Fibroblast of upper back skin (primary cell): ENCODE measurements around the gene CMC2.

Source experiments
- DNase-seq: peaks from one replicate; pipeline ENCODE4 v3.0.0-alpha.2; 2013

The CMC2 gene

GRCh38 chr16:81001330-81001729, 5.4 kb downstream of the CMC2 start:
- no peak for DNase-seq

- DNase-seq = no peak
Measured at GRCh38 chr16:81000873-81001272, 5.8 kb downstream of the CMC2 start.

DNA sequence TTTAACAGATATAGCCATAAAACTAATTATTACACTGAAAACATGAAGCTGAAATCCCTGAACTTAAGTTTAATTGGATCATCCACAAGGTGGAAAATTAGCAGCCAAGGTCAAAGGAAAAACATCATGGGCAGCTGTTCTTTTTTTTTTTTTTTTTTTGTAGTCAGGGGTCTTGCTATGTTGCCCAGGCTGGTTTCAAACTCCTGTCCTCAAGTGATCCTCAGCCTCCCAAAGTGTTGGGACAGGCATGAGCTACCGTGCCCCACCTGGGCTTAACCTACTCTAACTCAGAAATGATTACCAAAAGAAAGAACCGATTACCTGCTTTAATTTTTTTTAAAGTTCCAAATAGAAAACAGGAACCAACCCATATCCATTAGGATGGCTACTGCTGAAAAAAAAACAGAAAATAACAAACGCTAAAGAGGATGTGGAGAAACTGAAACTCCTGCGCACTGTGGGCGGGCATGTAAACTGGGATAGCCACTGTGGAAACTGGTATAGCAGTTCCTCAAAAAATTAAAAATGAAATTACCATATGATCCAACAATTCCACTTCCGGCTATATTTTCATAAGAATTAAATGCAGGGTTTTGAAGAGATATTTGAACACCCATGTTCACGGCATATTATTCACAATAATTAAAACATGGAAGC, 8.6 kb downstream of the CMC2 start:
- DNase-seq = no peak

DNA sequence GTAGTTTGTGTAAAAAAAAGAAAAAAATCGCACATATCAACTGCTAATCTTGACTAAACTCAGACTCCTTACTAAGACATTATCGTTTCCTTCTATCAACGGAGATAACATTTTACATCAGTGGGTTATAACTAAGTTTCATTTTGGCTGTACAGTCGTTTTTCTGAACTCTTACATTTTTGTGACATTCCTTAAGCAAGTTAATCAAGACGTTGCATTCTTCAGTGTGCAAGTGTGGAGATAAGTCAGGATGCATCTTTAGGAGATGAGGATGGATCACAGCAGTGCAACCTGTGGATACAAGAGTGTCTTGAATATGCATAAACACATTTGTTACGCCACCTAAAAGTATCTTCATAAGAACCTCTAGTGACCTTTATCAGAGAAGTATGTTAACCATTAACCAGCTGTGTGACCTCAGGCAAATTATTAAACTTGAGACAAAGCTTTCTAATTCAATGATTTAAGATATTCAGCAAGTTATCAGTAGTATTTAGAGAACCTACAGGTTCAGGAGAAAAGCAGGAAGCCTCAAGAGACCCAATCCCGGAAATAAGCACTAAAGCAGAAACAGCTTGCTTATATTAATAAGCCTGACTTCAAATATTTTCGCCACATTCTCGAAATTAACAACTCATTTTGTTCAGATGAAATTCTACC, 9.4 kb downstream of the CMC2 start:
- peak; percentile 34 for DNase-seq

DNA sequence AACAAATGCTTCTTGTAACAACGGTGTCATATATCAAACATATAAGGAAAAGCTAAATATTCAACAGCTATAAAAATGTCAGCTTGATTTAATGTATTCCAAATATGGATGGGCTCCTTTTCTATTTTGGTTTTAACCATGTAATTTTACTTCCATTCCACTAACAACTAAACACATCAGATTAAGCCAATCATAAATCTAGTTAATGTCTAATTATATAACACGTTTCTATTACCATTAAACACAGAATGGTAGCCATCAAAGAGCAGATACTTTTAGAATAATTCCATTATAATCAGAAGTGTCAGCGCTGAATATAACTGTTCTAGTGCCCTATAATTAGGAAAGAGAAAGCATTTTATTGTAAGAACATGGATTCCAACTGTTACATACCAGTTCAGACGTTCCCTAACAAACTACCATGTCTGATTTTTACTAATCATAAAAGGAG, 10.0 kb downstream of the CMC2 start:
- DNase-seq = no peak

DNA sequence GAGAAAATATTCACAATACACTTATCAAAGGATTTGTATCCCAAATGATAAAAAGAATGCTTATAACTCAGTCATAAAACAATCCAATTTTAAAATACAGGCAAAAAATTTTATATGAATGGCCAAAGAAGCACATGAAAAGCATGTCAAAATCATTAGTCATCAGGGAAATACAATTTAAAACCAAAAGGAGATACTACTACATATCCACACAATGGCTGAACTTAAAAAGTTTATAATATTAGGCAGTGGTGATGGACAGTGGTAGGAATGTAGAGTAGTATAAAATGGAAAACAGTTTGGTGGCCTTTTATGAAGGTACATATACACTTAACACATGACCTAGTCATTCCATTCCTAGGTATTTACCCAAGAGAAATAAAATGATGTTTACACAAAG, 12.2 kb downstream of the CMC2 start:
- DNase-seq = peak; percentile 59

GRCh38 chr16:80993834-80994233, 12.9 kb downstream of the CMC2 start:
- no peak for DNase-seq

DNA sequence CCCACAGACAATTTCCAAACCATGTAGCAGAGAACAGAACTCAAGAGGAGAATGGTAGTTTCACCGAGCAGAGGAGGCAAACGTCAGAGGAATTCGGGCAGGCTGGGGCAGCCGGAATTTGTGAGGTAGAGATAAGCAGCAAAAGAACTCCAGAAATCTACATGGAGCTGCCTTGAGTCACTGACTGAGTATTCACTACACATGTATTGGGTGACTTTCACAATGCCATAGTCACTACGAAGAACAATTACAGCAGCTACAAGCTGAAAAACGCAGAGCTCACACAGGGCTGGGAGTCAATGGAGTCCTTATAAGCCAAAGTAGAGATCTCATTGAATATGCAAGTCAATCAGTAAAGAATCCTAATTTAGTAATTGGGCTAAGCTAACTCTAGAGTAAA, 13.4 kb downstream of the CMC2 start:
- DNase-seq = peak; percentile 92

DNA sequence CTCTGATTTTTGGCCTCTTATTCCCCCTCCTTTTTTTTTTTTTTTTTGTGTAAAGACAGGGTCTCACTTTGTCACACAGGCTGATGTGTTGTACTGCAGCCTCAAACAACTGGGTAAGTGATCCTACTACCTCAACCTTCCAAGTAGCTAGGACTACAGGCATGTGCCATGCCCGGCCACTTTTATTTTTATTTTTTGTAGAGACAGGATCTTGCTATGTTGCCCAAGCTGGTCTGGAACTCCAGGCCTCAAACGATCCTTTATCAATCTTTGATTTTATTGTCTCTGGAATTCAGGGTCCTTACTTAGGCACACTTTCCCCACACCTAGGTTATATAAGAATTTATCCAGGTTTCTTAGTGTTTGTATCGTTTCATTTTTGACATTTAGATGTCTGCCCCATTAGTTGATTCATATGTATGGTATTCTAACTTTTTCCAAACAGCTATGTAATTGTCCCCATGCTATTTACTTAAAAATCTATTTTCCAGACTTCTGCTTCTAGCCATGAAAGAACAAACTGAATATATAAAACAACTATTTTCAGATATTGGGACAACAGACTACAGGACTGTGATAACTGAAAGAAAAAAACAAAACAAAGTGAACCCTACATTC, 13.9 kb downstream of the CMC2 start:
- no peak for DNase-seq

DNA sequence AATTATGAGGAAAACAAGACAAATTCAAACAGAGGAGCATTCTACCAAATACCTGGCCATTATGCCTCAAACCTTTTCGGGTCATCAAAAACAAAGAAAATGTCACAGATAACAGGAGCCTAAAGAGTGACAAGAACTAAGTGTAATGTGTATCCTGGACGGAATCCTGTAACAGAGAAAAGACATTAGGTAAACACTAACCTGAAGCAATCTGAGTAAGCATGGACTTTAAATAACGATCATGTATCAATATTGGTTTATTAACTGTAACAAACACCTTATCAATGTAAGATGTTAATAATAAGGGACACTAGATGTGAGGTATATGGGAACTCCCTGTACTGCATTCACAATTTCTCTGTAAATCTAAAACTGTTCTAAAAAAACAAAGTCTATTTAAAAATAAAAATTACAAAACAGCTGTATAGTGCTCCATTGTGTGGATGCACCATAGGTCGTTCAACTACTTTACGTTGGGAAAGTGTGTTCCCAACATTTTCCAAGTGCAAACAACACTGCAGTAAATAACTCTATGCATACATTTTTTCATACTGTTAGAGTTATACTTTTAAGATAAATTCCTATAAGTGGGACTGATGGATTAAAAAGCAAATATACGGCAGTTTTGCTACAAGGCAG, 14.8 kb downstream of the CMC2 start:
- DNase-seq = no peak

DNA sequence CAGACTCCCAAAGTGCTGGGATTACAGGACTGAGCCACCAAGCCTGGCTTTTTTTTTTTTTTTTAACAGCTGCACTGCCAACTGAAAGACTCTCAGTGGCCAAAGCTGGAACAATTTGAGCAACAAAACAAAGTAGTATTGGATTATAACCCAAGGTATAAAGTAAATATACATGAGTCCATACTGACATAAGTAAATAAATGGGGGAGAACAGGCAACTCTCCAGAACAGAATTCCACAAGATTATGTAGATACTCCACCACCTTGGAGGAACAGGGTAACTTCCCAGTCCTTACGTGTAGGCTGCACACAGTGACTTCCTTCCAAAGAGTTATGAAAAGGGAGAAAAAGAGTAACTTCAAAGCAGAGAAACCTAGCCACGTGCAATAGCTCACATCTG, 15.7 kb downstream of the CMC2 start:
- DNase-seq = no peak

DNA sequence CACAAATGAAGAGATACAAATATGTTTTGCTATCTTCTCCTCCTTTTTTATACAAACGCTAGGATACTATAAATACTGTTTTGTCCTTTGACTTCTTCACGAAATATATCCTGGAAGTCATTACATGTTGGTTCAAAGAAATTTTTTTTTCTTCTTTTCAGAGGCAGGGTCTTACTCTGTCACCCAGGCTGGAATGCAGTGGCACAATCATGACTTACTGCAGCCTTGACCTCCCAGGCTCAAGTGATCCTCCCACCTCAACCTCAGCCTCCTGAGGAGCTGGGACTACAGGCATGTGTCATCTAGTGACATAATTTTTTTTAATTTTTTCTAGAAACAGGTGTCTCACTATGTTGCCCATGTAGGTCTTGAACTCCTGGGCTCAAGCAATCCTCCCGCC, 16.1 kb downstream of the CMC2 start:
- no peak for DNase-seq

GRCh38 chr16:80989801-80990200, 16.9 kb downstream of the CMC2 start:
- DNase-seq = no peak

DNA sequence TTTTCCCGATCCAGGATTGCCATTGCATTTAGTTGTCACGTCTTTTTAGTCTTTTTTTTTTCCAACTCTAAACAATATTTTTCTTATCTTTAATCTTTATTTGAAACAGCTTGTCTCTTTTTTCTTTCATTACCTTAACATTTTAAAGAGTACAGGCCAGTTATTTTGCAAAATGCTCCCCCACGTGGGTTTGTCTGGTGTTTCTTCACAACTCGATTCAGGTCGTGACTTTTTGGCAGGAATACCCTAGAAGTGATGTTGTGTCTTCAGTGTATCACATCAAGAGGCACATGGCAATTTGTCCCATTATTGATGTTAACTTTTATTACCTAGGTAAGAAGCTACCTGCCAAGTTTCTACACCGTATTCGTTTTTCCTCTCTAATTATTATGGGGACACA, 17.9 kb downstream of the CMC2 start:
- DNase-seq = no peak

DNA sequence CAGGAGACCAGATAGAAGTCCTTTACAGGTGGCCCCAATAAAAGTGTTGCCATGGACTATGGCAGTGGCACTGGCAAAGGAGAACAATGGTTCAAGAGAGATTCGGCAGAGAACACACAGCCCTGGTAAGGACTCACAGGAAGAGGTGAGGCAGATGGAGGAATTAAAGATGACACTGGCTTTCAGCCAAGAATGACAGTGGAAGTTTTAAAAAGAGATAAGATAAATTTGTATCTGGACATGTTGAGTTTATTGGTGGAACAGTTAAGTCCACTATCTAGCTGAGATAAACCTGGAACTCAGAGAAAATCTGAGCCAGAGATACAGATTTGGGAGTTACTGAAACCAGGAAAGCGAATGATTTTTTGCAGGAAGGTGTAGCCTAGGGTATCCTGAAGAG, 20.1 kb downstream of the CMC2 start:
- no peak for DNase-seq

DNA sequence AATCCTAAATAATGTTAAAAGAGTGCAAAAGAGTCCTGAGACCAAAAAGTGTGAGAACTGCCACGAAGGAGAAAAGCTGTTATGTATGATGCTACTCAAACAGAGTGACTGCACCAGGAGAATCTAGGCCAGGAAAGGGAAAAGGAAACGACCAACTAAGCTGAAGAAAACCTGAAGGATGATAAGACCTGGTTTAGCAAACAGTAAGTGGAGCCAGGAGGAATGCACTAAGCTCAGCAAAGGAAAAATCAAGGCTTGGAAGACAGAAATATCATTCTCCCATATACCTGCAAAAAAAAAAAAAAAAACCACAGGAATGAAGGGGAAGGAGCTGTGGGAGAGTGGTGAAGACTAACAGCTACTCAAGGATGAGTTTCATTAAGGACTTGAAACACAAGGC, 21.1 kb downstream of the CMC2 start:
- no peak for DNase-seq

DNA sequence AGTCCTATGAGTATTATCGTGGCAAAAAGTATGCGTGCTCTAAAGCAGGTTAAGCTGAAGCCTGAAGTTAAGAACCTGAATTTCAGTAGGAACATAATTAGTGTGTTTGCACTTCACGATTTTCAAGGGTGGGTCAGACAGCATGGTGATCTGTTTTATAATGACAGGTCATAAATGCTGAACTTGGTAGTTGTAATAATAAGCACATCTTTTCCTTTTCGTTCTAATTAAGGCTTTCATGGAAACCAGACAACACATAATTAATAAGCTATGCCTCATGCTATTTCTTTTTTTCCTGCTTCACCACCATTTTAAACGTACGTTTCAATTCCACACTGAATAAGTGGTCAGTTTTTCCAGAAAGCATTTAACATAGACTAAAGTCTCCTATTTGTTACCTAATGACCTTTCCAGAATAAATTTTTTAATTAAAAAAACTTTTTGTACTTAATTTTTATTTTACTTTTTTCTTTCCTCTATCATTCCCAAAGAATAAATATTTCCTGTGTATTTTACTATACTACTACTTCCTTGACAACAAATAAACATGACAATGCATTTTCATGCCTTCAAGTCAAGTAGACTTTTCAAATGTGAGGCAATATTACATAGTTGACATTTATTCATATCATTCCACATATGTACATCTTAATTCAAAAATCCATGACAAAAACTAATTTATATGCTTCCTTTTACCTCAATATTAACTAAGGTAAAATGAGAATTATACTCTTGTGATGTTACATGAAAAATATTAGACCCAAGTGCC, 22.4 kb downstream of the CMC2 start:
- DNase-seq = no peak

DNA sequence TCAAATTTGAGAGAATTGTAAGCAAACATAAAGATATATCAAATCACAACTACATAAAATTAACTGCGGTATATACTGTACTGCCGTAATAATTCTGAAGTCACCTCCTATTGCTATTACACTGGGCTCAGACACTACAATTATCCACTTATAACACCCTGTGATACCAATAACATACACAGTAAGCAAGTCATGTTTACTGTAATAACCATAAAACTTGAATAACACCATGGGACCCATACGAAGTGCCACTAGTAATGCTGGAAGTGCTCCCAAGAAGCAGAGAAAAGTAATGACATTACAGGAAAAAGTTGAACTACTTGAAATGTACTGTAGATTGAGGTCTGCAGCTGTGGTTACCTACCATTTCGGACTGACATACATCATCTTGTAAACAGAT, 24.0 kb downstream of the CMC2 start:
- DNase-seq = no peak

- no peak for DNase-seq
Measured at GRCh38 chr16:80981103-80981502, 25.6 kb downstream of the CMC2 start.

DNA sequence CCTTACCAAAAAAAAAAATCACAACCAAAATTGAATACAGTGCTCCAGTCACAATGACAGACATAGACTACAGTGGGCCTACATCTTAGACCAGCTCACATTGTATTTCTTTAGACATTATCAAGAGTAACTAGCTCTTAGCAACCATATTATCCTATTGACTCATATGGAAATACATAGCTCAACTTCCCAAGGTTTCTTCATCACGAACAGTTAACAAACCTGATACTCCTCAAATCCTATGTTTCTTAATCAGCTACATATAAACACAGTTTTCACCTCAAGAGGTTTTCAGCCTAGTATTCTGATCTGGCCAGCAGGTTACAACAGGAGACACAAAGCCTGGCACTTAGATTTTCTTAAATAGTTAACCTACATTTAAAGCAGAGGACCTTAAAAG, 29.7 kb downstream of the CMC2 start:
- no peak for DNase-seq

DNA sequence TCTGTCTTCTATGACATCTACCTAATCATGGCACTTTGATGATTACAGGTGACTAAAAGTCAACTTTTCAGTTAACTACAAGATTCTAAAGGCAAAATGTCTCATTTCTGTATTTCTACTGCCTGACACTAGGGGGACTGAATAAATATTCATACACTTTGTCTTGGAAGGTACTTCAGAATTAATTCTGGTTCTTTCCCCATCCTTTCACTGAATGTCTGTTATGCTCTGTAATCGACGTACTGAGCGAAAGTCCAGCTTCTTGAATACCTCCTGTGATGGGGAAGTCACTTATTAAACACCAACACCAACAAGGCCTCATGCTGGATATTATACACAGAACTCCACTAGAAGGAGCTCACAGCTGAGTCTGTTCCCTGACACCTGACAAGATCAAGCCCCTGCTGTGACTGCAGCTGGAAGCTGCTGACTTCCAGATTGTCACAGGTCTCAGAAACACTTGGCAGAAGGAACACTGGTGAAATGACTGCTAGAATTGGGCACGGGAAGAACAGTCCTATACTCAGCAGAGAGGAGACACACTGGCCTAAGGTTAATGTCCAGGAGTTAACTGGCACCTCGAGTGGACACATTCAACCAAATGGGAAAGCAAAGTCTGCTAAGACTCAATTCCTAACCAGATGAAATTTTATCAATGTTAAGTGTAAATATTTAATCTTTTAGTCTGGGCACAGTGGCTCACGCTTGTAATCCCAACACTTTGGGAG, 31.9 kb downstream of the CMC2 start:
- no peak for DNase-seq

- peak; percentile 55 for DNase-seq
Measured at GRCh38 chr16:80973991-80974390, 32.7 kb downstream of the CMC2 start.

- DNase-seq = no peak
Measured at GRCh38 chr16:80972611-80973010, 34.1 kb downstream of the CMC2 start.
